HG03280 (cell line): ENCODE results near the gene GPC2.
A peak's percentile ranks its signal among the peaks of the same experiment; 100 is the strongest.
"Not testable (repeated sequence)": the region's sequence is repeated elsewhere in the genome, so short reads cannot be mapped to it uniquely, and the experiment has no call there.

Experiments
- ATAC-seq: cut with Tn5 transposase; IDR thresholded peaks from one replicate; pipeline ENCODE4 v1.9.1; 2021; ENCODE audit warnings: mild to moderate bottlenecking, moderate library complexity; ENCODE audit not compliant: unreplicated experiment

The GPC2 gene

DNA sequence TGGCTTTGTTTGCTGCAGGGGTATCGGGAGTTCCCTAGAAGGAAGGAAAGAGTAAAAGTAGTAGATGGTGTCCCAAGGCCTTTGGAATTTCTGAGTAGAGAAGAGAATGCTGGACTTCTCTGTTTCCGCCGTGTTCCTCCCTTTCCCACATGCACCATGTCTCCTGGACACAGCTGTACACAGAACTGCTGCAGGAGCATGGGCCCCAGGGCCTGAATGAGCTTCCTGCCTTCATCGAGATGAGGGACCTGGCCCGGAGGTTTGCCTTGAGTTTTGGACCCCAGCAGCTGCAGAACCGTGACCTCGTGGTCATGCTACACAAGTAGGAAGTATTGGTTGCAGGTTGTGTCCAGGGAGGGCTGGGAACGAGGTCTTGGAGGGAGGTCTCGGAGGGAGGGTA lies 27.3 kb upstream of the GPC2 start:
- ATAC-seq, result no peak

GRCh38 chr7:100200693-100201092 lies 23.5 kb upstream of the GPC2 start:
- ATAC-seq, result no peak

GRCh38 chr7:100198266-100198665 lies 21.1 kb upstream of the GPC2 start:
- no peak for ATAC-seq

DNA sequence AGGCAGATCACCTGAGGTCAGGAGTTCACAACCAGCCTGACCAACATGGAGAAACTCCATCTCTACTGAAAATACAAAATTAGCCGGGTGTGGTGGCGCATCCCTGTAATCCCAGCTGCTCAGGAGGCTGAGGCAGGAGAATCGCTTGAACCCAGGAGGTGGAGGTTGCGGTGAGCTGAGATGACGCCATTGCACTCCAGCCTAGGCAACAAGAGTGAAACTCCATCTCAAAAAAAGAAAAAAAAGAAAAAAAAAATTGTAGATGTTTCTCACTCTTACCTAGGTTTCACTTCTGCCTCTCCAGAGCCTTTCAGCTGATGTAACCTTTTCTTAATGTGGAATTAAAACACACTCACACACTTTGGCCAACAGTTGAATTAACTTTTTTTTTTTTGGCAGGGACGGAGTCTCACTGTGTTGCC lies 18.7 kb upstream of the GPC2 start:
- ATAC-seq, result peak; percentile 45

DNA sequence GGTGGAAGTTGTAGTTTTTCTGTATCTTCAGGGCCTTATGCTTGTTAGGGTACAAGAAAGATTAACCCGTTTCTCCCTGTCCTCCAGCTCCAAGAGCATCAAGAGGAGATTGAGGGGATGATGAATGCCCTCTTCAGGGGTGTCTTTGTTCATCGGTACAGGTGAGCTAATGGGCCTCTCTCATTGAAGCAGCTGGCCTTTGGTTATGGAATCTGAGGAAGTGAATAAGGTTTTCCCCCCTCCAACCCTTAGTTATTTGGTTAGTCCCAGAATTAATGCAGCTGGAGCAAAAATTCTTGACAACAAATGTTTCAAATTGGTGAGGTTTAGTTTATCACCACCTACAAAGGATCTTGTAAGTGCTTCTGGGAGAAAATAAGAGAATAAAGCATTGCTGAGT lies 18.0 kb upstream of the GPC2 start:
- ATAC-seq, result no peak

GRCh38 chr7:100192969-100193368 lies 15.8 kb upstream of the GPC2 start:
- ATAC-seq, result no peak

DNA sequence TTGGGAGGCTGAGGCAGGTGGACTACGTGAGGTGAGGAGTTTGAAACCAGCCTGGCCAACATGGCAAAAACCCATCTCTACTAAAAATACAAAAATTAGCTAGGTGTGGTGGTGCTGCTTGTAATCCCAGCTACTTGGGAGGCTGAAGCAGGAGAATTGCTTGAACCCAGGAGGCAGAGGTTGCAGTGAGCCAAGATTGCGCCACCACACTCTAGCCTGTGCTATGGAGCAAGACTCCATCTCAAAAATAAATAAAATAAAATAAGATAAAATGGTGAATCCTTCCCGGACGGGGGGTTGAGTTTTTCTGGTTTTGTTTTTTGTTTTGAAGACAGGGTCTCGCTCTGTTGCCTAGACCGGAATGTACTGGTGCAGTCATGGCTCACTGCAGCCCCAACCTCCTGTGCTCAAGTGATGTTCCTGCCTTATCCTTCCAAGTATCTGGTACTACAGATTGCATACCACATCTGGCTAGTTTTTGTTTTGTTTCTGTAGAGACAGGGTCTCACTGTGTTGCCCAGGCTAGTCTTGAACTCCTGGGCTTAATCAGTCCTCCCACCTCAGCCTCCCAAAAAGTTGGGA lies 15.2 kb upstream of the GPC2 start:
- not testable (repeated sequence) for ATAC-seq

GRCh38 chr7:100191775-100192174 lies 14.6 kb upstream of the GPC2 start:
- no peak for ATAC-seq

DNA sequence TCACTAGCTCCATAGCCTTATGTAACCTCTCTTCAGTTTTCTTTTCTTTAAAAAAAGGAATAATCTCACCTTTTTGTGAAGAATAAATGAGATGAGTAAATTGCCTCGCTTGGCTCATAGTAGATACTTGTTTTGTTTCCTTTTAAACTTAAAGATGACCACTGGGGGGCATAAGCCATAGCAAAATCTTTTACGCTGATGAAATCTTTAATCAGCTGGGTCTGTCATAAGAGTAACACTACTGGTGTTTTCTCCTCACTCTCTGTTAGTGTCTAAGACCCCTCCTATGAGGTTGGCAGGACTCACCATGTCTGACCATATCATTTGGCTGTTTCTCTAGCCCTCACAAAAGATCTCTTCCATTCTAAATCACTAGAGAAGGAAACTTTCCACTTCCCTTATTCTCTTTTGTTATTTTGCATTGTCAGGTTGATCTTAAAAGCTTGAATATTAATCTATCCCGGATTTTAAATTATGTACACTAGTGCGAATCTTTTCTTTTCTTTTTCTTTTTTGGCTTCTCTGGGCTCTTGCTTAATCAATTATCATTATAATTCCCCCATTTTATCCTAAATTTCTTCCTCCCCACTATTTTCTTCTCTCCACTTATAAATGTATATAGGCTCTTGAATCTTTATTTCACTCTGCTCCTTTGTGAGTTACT lies 13.0 kb upstream of the GPC2 start:
- ATAC-seq, result no peak

- ATAC-seq, result no peak
Measured at GRCh38 chr7:100189061-100189460, 11.9 kb upstream of the GPC2 start.

DNA sequence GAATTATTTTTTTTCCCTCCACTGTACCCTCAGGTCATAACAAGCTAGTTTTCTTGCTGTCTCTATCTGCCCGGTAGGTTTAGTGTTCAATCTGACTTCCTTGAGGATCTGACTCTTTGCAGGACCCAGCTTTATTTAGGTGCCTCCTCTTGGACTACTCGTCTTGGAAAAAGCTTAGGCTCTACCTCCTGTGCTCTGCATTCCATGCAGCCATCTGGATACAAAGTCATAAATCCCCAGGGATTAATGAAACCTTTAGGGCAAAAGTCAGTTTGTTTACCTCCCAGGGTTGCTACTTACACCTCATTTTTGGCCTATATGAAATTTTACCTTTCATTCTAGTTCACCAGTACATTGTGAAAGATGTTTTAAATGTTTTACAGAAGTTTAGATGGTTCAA lies 8.5 kb upstream of the GPC2 start:
- ATAC-seq, result no peak

DNA sequence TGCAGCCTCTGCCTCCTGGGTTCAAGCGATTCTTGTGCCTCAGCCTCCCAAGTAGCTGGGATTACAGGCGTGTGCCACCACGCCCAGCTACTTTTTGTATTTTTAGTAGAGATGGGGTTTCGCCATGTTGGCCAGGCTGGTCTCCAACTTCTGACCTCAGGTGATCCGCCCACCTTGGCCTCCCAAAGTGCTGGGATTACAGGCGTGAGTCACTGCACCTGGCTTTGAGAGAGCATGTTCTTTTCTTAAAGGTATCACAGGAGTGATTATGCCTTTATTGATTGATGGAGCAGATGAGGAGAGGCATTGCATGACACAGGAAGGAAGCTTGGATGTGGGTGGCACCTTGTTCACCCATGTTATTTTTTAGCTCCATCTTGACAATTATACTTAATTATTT lies 5.9 kb upstream of the GPC2 start:
- not testable (repeated sequence) for ATAC-seq

- ATAC-seq, result not testable (repeated sequence)
Measured at GRCh38 chr7:100182616-100183015, 5.4 kb upstream of the GPC2 start.

GRCh38 chr7:100180084-100180483 lies 2.9 kb upstream of the GPC2 start:
- ATAC-seq, result not testable (repeated sequence)

- ATAC-seq, result no peak
Measured at GRCh38 chr7:100176096-100177044, 811 bp downstream of the GPC2 start.

- ATAC-seq, result no peak
Measured at GRCh38 chr7:100175296-100175935, 1.8 kb downstream of the GPC2 start.

- ATAC-seq, result no peak
Measured at GRCh38 chr7:100174582-100174981, 2.6 kb downstream of the GPC2 start.

DNA sequence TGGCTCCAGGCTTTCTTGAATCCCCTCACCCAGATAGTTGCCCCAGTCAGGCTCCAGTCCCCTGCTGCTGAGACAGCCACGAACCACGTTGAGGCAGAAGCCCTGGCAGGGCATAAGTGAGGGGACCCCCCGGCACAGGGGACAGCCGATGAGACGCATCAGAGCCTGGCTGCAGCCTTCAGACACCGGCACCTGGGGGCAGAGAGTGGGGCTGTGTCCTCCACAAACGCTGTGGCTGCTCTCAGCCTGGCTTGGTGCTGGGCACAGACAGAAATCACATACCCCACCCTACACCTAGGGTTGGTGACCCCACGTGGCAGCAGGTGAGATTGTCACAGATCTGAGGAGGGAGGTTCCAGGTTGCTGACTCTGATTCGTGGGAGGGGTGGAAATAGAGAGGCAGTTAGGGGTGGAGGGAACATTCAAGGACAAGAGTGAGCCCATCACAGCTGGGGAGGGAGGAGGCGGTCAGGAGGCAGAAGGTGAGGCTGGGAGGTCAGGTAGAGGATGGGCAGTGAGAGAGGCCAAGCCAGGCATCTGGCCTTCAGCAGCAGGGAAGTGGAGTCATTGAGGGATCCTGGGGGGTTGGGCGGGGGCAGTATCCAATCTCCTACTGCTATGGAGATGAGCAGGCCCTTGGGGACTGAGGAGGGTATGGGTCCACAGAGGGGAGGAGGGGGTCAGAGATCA lies 3.2 kb downstream of the GPC2 start:
- ATAC-seq, result no peak

GRCh38 chr7:100171840-100172239 lies 5.3 kb downstream of the GPC2 start:
- ATAC-seq, result no peak

GRCh38 chr7:100171087-100171681 lies 6.0 kb downstream of the GPC2 start:
- no peak for ATAC-seq
